ENCODE measurements around the gene ADCY7.
"Not testable (repeated sequence)": the region's sequence is repeated elsewhere in the genome, so short reads cannot be mapped to it uniquely, and the experiment has no call there.

Gene ADCY7

GRCh38 chr16:50332599-50332998 lies 66.2 kb downstream of the ADCY7 start:
- no peak for DNase-seq

GRCh38 chr16:50334106-50334975 lies 68.0 kb downstream of the ADCY7 start:
- DNase-seq: no peak

- no peak for DNase-seq
Observed at GRCh38 chr16:50335196-50335958, 69.0 kb downstream of the ADCY7 start.

- no peak for DNase-seq
Observed at GRCh38 chr16:50336884-50337283, 70.5 kb downstream of the ADCY7 start.

- no peak for DNase-seq
Observed at GRCh38 chr16:50338371-50339231, 72.2 kb downstream of the ADCY7 start.

- no peak for DNase-seq
Observed at GRCh38 chr16:50340578-50340977, 74.2 kb downstream of the ADCY7 start.

- DNase-seq: not testable (repeated sequence)
Observed at GRCh38 chr16:50343566-50343965, 77.2 kb downstream of the ADCY7 start.

GRCh38 chr16:50345210-50345609 lies 78.9 kb downstream of the ADCY7 start:
- not testable (repeated sequence) for DNase-seq

- no peak for DNase-seq
Observed at GRCh38 chr16:50351116-50351515, 84.8 kb downstream of the ADCY7 start.

- no peak for DNase-seq
Observed at GRCh38 chr16:50351952-50352351, 85.6 kb downstream of the ADCY7 start.

GRCh38 chr16:50354082-50354481 lies 87.7 kb downstream of the ADCY7 start:
- DNase-seq: no peak

- DNase-seq: no peak
Observed at GRCh38 chr16:50354629-50355456, 88.5 kb downstream of the ADCY7 start.

GRCh38 chr16:50359626-50360025 lies 93.3 kb downstream of the ADCY7 start:
- no peak for DNase-seq

- DNase-seq: no peak
Observed at GRCh38 chr16:50360033-50360778, 93.9 kb downstream of the ADCY7 start.

GRCh38 chr16:50360779-50361178 lies 94.4 kb downstream of the ADCY7 start:
- DNase-seq: no peak

GRCh38 chr16:50363656-50364055 lies 97.3 kb downstream of the ADCY7 start:
- no peak for DNase-seq

GRCh38 chr16:50365791-50366575 lies 99.6 kb downstream of the ADCY7 start:
- DNase-seq: no peak
